Transverse colon (tissue), 4 donors: ENCODE results near the gene ZNF175. TPM values are rescaled to one million over a fixed set of nuclear protein-coding genes. Genes with fewer than 3 reads are reported as not detected.

Experiments
- DNase-seq: peaks from one replicate; pipeline ENCODE4 v3.0.0-alpha.2; 2019
- H3K27ac ChIP-seq, 4 donors: fragments of 200-600 bp; sonication (generic); 2 replicates each; pipeline ENCODE4 v1.5.1; 2016 to 2018; ENCODE audit warnings: inconsistent platforms in 4 of 4
- H3K27me3 ChIP-seq: fragments of 200-600 bp; sonication (generic); 2 replicates; pipeline ENCODE4 v1.5.1; 2017; ENCODE audit warnings: inconsistent platforms
- H3K36me3 ChIP-seq, 4 donors: fragments of 200-600 bp; sonication (generic); 2 replicates each; pipeline ENCODE4 v1.5.1; 2017 to 2019; ENCODE audit warnings: inconsistent platforms in 4 of 4
- H3K4me1 ChIP-seq, 4 donors: fragments of 200-600 bp; sonication (generic); 2 replicates each; pipeline ENCODE4 v1.5.1; 2017 to 2020; ENCODE audit warnings: inconsistent platforms in 4 of 4
- H3K4me3 ChIP-seq, 4 donors: fragments of 200-600 bp; sonication (generic); 1 replicate in 1 of 4; 2 replicates in 3 of 4; pipeline versions ENCODE4 v1.5.1 to v1.6.1; 2017 to 2019; ENCODE audit warnings: inconsistent platforms in 4 of 4
- H3K9me3 ChIP-seq, 2 donors: fragments of 200-600 bp; sonication (generic); 2 replicates each; pipeline ENCODE4 v1.5.1; 2017 to 2019; ENCODE audit warnings: inconsistent platforms in 2 of 2
- EP300 ChIP-seq: sonication (generic); formaldehyde crosslinking; IDR thresholded peaks from one replicate; pipeline ENCODE4 v1.6.1; 2017; ENCODE audit warnings: antibody characterized with exemption, low read depth
- POLR2A ChIP-seq: fragments of 450-650 bp; IDR thresholded peaks from one replicate; pipeline ENCODE4 v1.6.1; 2016; ENCODE audit warnings: antibody characterized with exemption, mild to moderate bottlenecking, moderate library complexity
- POLR2AphosphoS5 ChIP-seq, 3 donors: sonication (generic); formaldehyde crosslinking; IDR thresholded peaks; one replicate each; pipeline ENCODE4 v1.6.1; 2016; ENCODE audit warnings: antibody characterized with exemption in 3 of 3
- WGBS, 2 donors: methylation state at CpG; one replicate each; pipeline ENCODE4 v1.1.5; 2018; ENCODE audit warnings: low coverage in 1 of 2; 5-methylcytosine and 5-hydroxymethylcytosine counted together
- in situ Hi-C, 4 donors: fragments of 200-750 bp; cut with MboI; loops; one replicate each; pipeline versions ENCODE4 v1.15.0 to v1.15.1; 2017; ENCODE audit warnings: low sequenced_read_pairs in 3 of 4, low pct_ligation_motif_present in 1 of 4, low pct_unique_long_range_greater_than_20kb in 1 of 4
- intact Hi-C: fragments of 100-400 bp; cut with DNase I; formaldehyde crosslinking; loops from one replicate; pipeline ENCODE4 v1.15.1; 2023; ENCODE audit warnings: low total_unique reads
- total RNA-seq, 4 donors: library from RNA; depleted of rRNA; stranded (reverse); fragments of >200 nt; gene quantifications; one replicate each; pipeline ENCODE4 v1.1.0, GENCODE V29; 2016
- TF ChIP-seq, protein P1 (sequence below), 5 experiments: fragments of 200-600 bp in 3 of 5; fragments of 450-650 bp in 2 of 5; sonication (generic) in 3 of 5; IDR thresholded peaks; 1 replicate in 2 of 5; 2 replicates in 3 of 5; pipeline ENCODE4 v1.5.1; 2016 to 2017; ENCODE audit warnings: antibody characterized with exemption in 5 of 5, inconsistent platforms in 3 of 5, mild to moderate bottlenecking in 2 of 5, moderate library complexity in 1 of 5

ZNF175 gene
- total RNA-seq, 4 donors from 2014 or later = 5.6 to 12.7 (median 6.6) TPM

- in situ Hi-C loops = no loop called here
- H3K27ac ChIP-seq = no peak overlapping the region
- no peaks in the 10 kb centered on the region for H3K27me3 ChIP-seq
- no peaks in the 10 kb centered on the region for H3K9me3 ChIP-seq
- DNase-seq = no peak
- H3K4me1 ChIP-seq = no peaks in the 10 kb centered on the region
- intact Hi-C loops = no loop called here
- TF ChIP-seq EP300 (no peak), POLR2AphosphoS5 (IDR thresholded peaks at IDR 0.05) (no peak), POLR2A (no peak)
- TF ChIP-seq, protein P1, sequence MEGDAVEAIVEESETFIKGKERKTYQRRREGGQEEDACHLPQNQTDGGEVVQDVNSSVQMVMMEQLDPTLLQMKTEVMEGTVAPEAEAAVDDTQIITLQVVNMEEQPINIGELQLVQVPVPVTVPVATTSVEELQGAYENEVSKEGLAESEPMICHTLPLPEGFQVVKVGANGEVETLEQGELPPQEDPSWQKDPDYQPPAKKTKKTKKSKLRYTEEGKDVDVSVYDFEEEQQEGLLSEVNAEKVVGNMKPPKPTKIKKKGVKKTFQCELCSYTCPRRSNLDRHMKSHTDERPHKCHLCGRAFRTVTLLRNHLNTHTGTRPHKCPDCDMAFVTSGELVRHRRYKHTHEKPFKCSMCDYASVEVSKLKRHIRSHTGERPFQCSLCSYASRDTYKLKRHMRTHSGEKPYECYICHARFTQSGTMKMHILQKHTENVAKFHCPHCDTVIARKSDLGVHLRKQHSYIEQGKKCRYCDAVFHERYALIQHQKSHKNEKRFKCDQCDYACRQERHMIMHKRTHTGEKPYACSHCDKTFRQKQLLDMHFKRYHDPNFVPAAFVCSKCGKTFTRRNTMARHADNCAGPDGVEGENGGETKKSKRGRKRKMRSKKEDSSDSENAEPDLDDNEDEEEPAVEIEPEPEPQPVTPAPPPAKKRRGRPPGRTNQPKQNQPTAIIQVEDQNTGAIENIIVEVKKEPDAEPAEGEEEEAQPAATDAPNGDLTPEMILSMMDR (IDR thresholded peaks at IDR 0.05) = no peak
- H3K36me3 ChIP-seq = no peaks in the 10 kb centered on the region
- WGBS, 2 donors = 45% methylated on average over 4 of the region's 4 CpGs; no CpG with 5 or more reads in 1 of the 2 donors
- no peak overlapping the region for H3K4me3 ChIP-seq
Observed at GRCh38 chr19:51525651-51526050, 45.4 kb upstream of the ZNF175 start.

DNA sequence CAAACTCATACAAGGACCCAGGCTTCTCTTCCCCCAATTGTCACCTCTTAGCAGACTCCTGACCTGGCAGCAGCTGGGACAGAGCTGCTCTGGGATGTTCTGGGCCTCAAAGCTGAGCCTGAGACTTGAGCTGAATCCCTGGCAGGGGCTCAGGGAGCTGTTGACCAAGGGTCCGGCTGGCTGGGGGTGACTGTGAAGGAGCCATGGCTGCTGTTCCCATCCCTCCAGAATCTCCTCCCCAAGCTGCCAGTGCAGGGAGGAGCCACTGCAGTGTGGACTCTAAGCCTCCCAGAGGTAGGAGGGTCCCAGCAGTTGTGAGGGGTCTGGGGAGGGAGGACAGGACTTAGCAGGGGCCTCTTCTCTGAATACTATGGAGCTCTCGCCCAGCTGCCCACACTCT, 41.8 kb upstream of the ZNF175 start:
- DNase-seq = no peak
- Histone ChIP-seq H3K4me3 (no peak overlapping the region), H3K9me3 (no peaks in the 10 kb centered on the region), H3K36me3 (no peaks in the 10 kb centered on the region), H3K27me3 (peaks cover 10% of the 10 kb centered on the region), H3K27ac (no peak overlapping the region), H3K4me1 (no peaks in the 10 kb centered on the region)
- in situ Hi-C loops = no loop called here
- TF ChIP-seq POLR2A (no peak), POLR2AphosphoS5 (IDR thresholded peaks at IDR 0.05) (no peak), EP300 (no peak)
- TF ChIP-seq, protein P1 (IDR thresholded peaks at IDR 0.05) = no peak
- intact Hi-C loops = no loop called here
- 83% methylated on average over 2 of the region's 2 CpGs; no CpG with 5 or more reads in 1 of the 2 donors for WGBS, 2 donors

GRCh38 chr19:51530616-51531015, 40.5 kb upstream of the ZNF175 start:
- H3K4me1 ChIP-seq = no peaks in the 10 kb centered on the region
- no peak overlapping the region for H3K4me3 ChIP-seq
- TF ChIP-seq EP300 = no peak
- no peak for TF ChIP-seq POLR2AphosphoS5 (IDR thresholded peaks at IDR 0.05)
- no peak for TF ChIP-seq POLR2A
- TF ChIP-seq, protein P1 (IDR thresholded peaks at IDR 0.05) = no peak
- no peak overlapping the region for H3K27ac ChIP-seq
- intact Hi-C loops = no loop called here
- peaks cover 10% of the 10 kb centered on the region for H3K27me3 ChIP-seq
- 62% methylated on average over 8 of the region's 8 CpGs; no CpG with 5 or more reads in 1 of the 2 donors for WGBS, 2 donors
- no peak for DNase-seq
- no peaks in the 10 kb centered on the region for H3K9me3 ChIP-seq
- in situ Hi-C loops = no loop called here
- no peaks in the 10 kb centered on the region for H3K36me3 ChIP-seq

DNA sequence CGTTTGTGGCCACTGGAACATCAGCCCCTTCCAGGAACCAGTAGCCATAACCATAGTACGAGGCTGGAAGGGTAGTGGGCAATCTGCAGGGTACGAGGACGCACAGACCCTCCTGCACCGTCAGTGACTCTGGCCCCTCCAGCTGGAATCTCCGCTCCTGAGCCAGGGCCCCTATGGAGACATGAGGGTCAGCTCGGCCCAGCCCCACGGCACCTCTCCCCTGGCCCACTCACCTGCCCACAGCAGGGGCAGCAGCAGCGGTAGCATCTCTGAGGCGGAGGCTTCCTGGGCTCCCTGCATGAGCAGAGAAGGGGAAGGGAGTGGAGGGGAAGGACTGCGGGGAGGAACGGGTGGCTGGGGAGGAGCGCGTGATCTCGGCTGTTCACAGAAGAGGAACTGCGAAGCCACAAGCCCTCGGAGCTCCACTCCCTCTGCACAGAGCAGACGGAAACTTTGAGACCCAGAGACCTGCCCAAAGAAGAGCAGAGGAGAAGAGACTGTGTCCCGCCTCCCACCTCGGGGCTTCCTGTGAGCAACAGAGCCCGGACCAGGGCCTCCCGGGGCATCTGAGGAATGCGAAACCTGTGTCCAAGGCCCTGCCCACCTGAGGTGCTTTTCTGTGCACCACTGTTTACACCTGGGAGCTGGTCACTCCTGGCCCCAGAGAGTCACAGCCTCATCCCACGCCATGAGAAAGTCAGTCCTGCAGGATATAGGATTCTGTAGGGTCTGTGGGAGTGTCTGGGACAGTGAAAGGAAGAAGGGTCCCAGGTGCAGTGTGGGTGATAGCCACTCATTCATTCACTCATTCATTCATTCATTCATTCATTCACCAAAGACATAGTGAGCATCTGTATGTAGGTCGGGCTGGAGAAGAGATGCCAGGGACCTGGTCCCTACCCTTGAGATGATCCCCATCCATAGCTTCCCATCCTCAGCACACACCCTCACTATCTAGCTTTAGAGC, 39.5 kb upstream of the ZNF175 start, which contains the start of gene SIGLEC6:
Gene SIGLEC6 (minus strand): TSS at position 322 of the 967 bp plus-strand sequence. CDS start 22 bp downstream, at position 300.
- Histone ChIP-seq H3K27ac (no peak within 1 kb of the TSS), H3K4me3 (no peak within 1 kb of the TSS), H3K36me3 (no peaks in the 10 kb centered on the region), H3K27me3 (peaks cover 10% of the 10 kb centered on the region), H3K9me3 (no peaks in the 10 kb centered on the region), H3K4me1 (no peaks in the 10 kb centered on the region)
- DNase-seq = peak; percentile 51
- WGBS, 2 donors = 5 to 32% methylated on average over 8 to 25 of the region's 25 CpGs
- TF ChIP-seq EP300 (no peak), POLR2AphosphoS5 (IDR thresholded peaks at IDR 0.05) (no peak), POLR2A (no peak)
- TF ChIP-seq, protein P1 (IDR thresholded peaks at IDR 0.05) = no peak
- intact Hi-C loops (no loop called here), in situ Hi-C loops (no loop called here)
